T-helper 2 cell treated with Interferon-gamma antibody and Interleukin-4, amounts not matched to agents 100 ng/mL and 5 ng/mL, for 36 hours (primary cell): ENCODE data around the gene ARHGEF28. TPM values are rescaled to one million over a fixed set of nuclear protein-coding genes. Genes with fewer than 3 reads are reported as not detected.

Experiments
- intact Hi-C: fragments of 100-400 bp; cut with micrococcal nuclease; formaldehyde crosslinking; loops from one replicate; pipeline ENCODE4 v1.15.1; 2023
- total RNA-seq: library from RNA; stranded (reverse); gene quantifications from 2 replicates; pipeline ENCODE4 v1.2.3, GENCODE V29; 2022

Gene ARHGEF28
- total RNA-seq, 1 donor from 2014 or later = not detected

DNA sequence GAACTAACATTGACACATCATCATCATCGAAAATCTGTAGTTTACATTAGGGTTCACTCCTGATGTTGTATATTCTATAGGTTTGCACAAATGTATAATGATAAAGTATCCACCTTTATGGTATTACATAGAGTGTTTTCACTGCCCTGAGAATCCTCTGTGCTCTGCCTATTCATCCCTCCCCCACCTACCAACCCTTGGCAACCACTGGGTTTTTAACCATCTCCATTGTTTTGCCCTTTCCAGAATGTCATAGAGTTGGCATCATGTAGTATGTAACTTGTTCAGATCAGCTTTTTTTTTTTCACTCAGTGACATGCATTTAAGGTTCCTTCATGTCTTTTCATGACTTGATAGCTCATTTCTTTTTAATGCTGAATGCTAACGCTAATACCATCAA, 106.0 kb downstream of the ARHGEF28 start:
- intact Hi-C loops = no loop called here

- intact Hi-C loops = no loop called here
Observed at GRCh38 chr5:73733219-73733618, 107.2 kb downstream of the ARHGEF28 start.

DNA sequence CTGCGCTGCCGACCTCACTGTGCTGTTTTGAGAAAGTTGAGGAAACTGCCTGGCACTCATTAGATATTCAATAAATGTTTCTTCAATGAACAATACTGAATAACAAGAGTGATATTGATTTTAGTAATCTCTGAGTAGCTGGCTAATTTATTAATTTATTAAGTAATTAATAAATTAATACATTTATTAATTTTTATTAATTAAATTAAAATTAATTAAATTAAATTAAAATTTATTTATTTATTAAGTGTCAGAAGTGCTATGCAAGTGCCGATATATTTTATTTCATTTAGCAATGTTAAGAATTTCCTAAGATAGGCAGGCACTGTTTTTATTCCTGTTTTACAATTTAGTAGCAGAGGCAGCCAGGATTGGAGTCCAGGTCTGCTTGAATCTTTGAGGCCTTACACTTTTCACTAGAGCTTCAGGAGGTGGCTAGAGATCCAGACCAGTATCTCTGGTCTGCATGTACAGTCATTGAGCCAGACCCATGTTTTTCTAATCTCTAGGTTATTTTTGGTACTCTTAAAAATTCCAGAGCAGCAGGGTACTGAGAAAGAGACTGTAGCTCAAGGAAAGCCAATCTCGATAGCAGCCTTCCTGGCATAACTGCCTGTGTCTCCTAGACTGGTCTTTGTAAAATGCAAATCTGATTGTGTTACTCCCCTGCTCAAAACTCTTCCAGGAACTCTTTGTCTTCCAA, 109.2 kb downstream of the ARHGEF28 start:
- intact Hi-C loops = no loop called here

GRCh38 chr5:73739650-73740049, 113.7 kb downstream of the ARHGEF28 start:
- intact Hi-C loops = no loop called here

DNA sequence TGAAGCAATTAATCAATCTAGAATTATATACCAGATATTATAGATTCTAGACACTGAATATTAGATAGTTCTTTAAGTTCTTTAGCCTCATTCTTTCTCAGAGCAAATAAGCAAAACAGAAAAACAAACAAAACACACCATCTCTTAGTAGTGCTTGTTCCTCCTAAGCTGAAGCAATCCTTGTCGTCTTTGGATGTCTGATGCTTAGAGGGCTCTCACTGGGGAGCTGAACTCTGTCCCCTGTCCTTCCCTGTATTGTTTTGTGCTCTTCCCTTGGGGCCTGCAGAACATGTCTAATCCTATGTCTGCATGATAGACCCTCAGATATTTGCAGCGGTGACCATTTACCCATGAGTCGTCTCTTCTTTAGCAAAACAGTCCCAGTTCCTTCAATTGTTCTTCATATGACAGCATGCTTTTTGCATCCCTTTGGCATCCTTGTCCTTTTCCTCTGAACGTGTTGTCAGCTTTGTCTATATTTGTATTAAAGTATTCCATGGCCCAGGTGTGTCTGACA, 114.3 kb downstream of the ARHGEF28 start:
- intact Hi-C loops = no loop called here

DNA sequence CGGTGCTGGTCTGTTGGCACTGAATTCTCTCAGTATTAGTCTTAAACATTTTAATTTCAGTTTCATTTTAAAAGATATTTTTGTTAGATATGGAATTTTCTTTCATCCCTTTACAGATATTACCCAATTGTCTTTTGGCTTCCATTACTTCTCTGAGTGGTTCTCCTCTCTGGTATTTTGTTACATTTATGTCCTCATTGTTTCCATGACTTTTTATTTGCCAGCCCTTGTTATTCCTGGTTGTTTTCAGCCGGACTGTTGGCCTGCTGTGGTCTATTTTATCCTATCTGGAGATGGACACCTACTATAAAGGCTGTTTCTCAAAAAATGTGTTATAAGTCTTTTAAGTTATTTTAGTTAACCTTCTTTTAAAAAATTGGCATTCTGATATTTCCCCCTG, 117.2 kb downstream of the ARHGEF28 start:
- intact Hi-C loops = no loop called here

GRCh38 chr5:73745836-73746235, 119.8 kb downstream of the ARHGEF28 start:
- intact Hi-C loops = no loop called here

GRCh38 chr5:73746608-73747007, 120.6 kb downstream of the ARHGEF28 start:
- intact Hi-C loops = no loop called here

DNA sequence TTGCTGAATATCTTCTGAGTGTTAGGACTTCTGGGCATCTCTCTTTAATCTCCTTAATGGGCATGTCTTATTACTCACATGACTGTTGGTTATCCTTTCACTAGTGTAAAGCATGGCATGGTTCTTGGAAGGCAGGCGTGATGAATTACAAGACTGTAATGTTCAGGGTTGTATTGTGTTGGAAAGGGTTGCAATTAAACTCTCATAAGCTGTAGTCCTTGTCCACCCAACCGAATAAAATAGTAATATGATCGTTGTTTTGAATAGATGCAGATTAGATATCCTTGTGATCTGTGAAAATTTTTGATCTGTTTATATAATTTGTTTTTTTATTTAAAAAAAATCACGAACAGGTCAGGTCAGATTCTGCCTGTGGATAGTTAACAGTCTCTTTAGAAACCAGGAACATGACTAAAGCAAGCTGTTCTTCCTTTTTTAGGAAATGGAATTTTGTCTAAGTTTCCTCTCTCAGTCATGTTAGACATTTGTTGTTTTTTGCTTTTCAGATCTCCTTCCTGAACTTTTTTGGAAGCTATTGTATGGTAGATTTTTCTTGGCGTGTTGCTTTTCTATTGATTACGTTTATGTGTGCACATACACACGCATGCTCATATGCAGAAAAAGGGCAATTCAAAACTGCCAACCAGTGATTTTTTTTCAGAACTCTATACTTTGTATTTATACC, 121.8 kb downstream of the ARHGEF28 start:
- intact Hi-C loops = no loop called here

DNA sequence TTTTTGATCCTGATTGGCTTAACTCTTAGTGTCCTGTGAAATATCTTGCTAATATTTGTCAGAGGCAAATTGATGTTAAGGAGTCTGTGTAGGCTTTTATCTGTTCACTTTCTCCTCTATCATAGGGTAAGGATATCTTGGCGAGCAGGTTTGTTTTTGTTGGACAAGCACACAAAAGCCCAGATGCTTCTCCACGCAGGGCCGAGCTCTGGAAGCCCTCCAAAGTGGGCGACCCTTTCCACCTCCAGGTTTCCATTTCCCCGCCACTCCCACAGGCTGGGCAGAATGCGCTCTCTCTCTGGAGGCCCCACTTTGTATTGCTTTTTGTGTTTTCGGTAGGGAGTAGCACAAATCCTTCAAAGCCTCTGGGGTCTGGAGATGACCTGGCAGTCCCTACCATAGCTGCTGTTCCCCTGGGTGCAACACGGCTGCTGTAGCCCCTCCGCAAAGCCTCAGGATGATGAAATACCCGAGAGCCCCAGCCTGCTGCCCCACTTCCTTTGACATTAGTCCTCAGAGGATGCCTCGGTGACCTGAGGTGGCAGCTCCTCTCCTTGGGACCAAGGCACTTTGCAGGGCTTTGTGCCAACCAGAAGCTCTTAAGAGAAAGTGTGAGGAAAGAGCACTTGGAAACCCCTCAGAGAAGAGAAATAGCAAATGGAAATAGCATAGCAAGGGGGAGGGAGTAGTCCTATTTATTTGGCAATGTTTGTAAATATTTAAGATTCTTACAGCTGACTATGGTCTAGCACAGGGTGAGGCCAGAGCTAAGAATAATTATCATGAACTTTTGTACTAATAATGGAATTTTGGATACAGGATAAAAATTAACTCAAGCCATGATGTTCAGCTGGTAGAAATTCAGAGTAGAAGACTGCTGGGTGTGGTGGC, 122.8 kb downstream of the ARHGEF28 start:
- intact Hi-C loops = no loop called here

GRCh38 chr5:73749485-73750270, 123.7 kb downstream of the ARHGEF28 start:
- intact Hi-C loops = no loop called here

DNA sequence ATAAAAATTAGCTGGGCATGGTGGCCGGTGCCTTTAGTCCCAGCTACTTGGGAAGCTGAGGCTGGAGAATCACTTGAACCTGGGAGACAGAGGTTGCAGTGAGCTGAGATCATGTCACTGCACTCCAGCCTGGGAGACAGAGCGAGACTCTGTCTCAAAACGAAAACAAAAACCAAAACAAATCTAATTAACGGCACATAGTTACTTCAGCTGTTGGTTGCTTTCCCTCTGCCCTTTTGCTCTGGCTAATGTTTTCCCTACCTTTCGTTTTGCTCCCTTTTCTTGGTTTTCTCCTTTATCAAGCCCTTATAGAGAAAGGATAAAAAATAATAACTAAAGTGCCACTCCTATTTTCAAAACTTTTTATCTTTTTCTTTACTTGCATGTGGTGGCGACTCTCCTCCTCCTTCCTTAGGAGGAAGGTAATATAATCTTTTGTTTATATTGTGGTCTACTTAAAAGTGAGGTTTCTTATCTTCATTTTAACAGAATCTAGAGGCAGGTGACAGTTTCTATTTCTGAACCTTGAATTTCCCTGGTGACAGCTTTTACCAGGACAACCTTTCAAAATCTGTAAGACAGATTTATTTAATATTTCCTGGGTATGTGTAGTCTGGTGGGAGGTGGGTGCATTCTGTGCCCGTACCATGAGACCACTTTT, 125.4 kb downstream of the ARHGEF28 start:
- intact Hi-C loops = no loop called here

DNA sequence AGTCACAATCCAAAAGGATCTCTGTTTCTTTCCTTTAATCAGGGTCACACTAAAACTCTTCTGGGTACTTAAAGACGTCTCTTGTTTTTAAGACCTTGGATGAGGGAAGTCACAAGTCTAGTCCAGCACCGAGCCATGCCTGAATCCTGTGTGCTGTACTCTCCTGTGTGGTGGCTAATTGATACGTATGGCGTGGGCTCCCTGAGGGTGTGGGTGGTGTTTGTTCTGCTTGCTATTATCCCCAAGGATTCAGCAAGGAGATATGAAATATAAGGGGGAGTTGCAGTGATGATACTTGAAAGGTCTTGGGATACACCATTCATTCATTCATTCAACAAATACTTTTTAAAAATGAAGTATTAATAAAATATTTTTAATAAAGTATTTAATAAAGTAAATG, 128.3 kb downstream of the ARHGEF28 start:
- intact Hi-C loops = no loop called here

DNA sequence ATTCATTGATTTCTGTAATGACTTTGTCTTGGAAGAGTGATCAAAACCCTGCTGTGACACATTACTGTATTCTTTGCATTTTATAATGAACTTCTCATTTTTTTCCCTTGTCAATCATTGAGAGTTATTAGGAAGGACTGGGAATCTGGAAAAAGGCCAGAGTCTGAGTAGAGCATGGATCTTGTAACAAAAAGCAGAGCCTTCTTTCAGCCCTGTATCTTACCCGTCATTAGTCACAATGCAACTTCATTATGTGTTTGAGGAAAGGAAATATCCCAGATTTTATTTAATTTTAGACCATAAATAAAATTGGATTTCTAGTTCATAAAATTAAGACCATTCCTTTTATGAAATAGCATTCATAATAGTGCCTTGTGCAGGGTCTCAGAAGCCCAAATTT, 131.4 kb downstream of the ARHGEF28 start:
- intact Hi-C loops = no loop called here

DNA sequence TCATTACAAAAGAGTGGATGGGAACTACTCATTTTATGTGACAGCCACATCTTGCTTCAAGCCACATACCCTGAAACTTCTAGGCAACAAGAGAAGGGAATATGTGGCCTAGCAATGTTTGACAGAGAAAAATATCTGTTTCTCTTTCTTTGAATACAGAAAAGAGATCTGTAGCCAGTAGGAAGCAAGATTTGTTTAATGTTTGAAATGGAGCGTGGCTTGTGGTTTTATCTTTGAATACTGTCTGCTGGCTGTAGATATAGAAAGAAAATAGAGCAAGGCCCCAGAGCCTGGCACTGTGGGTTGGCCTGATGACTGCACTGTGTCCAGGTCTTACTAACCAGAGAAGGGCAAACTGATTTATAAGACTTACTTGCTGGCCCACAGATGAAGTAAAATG, 133.8 kb downstream of the ARHGEF28 start:
- intact Hi-C loops = no loop called here

DNA sequence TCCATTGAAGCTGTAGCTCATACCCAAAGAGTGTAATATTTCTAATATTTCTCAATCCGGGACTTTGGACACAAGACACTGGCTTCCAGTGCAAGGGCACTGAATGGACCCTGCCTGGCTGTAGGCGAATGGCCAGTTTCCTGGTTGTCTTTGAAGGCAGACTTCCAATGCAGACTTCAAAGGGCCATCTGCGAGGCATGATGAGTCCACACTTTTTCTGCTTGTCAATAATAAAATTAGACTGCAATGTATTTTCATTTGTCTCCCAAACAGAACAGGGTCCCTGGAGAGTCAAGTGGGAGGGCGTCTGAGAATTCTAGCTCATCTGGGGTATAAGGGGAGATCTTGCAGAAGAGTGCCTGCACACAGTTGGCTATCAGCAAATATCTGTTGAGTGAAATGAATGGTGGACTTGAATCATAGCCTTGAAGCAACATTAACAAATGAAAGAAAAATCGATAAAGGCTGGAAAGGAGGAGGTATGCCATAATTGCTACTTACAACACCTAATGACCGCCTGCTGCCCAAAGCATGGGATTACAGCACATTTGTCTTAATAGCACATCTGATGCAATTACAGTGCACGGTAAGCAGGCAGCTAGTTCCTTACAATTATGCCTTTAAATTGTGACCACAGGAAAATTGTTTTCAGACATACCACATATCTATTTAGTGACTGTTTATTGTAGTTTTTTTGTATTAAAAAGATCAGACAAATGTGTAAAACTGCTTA, 137.5 kb downstream of the ARHGEF28 start:
- intact Hi-C loops = no loop called here

DNA sequence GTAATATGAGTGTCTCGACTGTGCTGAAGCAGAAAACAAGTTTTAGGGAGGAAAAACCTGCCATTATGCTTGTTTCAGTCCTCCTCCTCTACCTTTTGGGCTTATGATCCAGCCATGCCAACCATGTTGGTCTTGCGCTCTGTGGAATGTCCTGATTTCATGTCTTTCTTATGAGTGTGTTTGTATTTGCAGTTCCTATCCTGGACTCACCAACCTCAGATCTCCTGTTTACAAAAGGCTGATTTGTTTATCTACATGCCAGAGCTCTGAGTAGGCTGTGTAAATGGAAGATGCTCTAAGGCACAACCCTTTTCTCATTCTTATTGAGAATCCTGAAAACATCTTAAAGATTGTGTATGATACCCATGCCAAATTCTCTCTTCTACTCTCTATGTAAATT, 138.6 kb downstream of the ARHGEF28 start:
- intact Hi-C loops = no loop called here

DNA sequence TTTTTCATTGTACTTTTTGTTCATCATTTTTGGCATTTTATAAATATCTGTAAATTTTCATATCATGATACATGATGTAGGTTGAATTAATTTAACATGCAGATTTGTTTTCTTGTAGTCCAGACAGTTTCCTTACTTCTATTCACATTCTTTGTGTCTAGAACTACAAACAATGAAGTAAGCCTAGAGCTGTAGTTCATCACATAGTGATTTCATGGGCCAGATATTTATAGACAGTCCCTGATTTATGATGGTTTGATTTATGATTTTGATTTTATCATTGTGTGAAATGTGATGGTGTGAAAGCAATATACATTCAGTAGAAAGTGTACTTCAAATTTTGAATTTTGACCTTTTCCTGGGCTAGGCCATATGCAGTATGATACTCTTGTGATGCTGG, 139.0 kb downstream of the ARHGEF28 start:
- intact Hi-C loops = no loop called here

GRCh38 chr5:73766902-73767301, 140.9 kb downstream of the ARHGEF28 start:
- intact Hi-C loops = no loop called here
